Colonic mucosa (tissue), 4 donors: ENCODE results near the gene CARD8. TPM values are rescaled to one million over a fixed set of nuclear protein-coding genes. Genes with fewer than 3 reads are reported as not detected.
A peak's percentile ranks its signal among the peaks of the same experiment; 100 is the strongest.

Experiments used
- DNase-seq: peaks from one replicate; pipeline ENCODE4 v3.0.0-alpha.2; 2020
- H3K27ac ChIP-seq: fragments of 200-600 bp; one replicate; pipeline ENCODE4 v1.8.0; 2021
- H3K27me3 ChIP-seq: fragments of 200-600 bp; one replicate; pipeline ENCODE4 v1.8.0; 2021
- H3K36me3 ChIP-seq: fragments of 200-600 bp; one replicate; pipeline ENCODE4 v1.8.0; 2021
- H3K4me1 ChIP-seq: fragments of 200-600 bp; one replicate; pipeline ENCODE4 v1.8.0; 2021; ENCODE audit warnings: mild to moderate bottlenecking
- H3K4me3 ChIP-seq: fragments of 200-600 bp; one replicate; pipeline ENCODE4 v1.8.0; 2021
- H3K9ac ChIP-seq, 2 donors: one replicate each; pipeline ENCODE4 v1.7.0; 2013; ENCODE audit warnings: control low read depth in 2 of 2, low read depth in 2 of 2, low read length in 2 of 2
- H3K9me3 ChIP-seq: fragments of 200-600 bp; one replicate; pipeline ENCODE4 v1.8.0; 2021
- intact Hi-C: fragments of 100-400 bp; cut with DNase I; formaldehyde crosslinking; loops from one replicate; pipeline ENCODE4 v1.14.1; 2022
- total RNA-seq, 2 donors: library from RNA; stranded (reverse); fragmentation: NEBNext Ultra II Directional in 1 of 2; extraction: Animal tissue kit (Norgen Biotek cat#: 25700) in 1 of 2; gene quantifications; one replicate each; pipeline ENCODE4 v1.2.1, GENCODE V29; 2021
- TF ChIP-seq, protein P1 (sequence below): fragments of 200-600 bp; IDR thresholded peaks from one replicate; pipeline ENCODE4 v1.8.0; 2022; ENCODE audit warnings: antibody characterized with exemption, mild to moderate bottlenecking
- donor health status: healthy.
- donor health status: DM: no; HTN: no; CAD: no.
- donor health status: DM: no; HTN: no; CAD: no.

The CARD8 gene
- total RNA-seq, 2 donors from 2014 or later = 17.9 to 20.3 TPM

DNA sequence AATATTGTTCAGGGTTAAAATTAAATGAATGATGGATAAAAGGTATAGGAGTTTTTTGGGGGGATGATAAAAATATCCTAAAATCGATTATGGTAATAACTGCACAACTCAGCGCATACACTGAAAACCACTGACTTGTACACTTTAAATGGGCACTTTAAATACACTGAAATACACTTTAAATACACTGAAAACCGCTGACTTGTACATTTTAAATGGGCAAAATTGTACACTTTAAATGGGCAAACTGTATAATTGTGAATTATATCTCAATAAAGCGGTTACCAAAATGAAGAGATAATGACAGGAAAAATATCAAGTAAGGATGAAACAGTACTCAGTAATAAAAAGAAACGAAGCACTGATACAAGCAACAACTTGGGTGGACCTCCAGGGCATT lies 87.0 kb downstream of the CARD8 start:
- Histone ChIP-seq H3K36me3 (no peaks in the 10 kb centered on the region), H3K27me3 (no peaks in the 10 kb centered on the region), H3K4me3 (no peak overlapping the region), H3K9me3 (no peaks in the 10 kb centered on the region), H3K4me1 (peaks cover 4% of the 10 kb centered on the region), H3K27ac (no peak overlapping the region), H3K9ac (peak overlapping the region in 1 of 2 donors; percentile 28)
- intact Hi-C loops = no loop called here
- DNase-seq = no peak
- TF ChIP-seq, protein P1, sequence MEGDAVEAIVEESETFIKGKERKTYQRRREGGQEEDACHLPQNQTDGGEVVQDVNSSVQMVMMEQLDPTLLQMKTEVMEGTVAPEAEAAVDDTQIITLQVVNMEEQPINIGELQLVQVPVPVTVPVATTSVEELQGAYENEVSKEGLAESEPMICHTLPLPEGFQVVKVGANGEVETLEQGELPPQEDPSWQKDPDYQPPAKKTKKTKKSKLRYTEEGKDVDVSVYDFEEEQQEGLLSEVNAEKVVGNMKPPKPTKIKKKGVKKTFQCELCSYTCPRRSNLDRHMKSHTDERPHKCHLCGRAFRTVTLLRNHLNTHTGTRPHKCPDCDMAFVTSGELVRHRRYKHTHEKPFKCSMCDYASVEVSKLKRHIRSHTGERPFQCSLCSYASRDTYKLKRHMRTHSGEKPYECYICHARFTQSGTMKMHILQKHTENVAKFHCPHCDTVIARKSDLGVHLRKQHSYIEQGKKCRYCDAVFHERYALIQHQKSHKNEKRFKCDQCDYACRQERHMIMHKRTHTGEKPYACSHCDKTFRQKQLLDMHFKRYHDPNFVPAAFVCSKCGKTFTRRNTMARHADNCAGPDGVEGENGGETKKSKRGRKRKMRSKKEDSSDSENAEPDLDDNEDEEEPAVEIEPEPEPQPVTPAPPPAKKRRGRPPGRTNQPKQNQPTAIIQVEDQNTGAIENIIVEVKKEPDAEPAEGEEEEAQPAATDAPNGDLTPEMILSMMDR = no peak

DNA sequence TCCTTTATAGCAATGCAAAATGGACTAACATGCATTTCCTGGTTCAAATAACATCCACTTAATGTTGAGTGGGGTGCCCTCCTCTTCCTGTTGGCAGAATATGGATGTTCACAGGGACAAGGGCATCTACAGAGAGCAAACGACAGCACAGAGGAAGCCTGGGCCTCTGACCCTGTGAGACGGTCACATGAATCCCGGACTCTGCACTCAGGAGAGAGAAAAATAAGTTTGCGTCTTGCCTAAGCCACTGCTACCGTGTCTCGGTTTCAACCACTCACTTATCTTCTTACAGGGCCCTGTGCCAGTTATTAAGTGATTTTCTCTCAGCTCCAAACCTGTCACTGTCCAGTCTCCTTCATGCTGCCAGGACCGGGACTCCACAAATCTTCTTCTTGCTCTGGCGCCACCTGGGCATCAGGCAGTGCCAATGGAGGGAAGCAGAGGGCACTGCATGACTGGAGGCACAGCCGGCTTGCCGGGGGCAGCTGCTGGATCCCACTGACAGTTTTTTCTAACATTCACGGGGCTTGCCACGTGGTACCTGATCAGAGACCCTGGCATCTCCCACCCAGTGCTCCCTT lies 97.4 kb downstream of the CARD8 start:
- H3K9ac ChIP-seq = no peak overlapping the region
- TF ChIP-seq, protein P1 = no peak
- no peak overlapping the region for H3K4me3 ChIP-seq
- H3K27me3 ChIP-seq = no peaks in the 10 kb centered on the region
- H3K36me3 ChIP-seq = no peaks in the 10 kb centered on the region
- intact Hi-C loops = no loop called here
- DNase-seq = no peak
- H3K9me3 ChIP-seq = no peaks in the 10 kb centered on the region
- no peaks in the 10 kb centered on the region for H3K4me1 ChIP-seq
- H3K27ac ChIP-seq = no peak overlapping the region

Other genes starting within 250 kb of the CARD8 start
- not detected for gene CABP5, start 211.8 kb downstream of the CARD8 start, total RNA-seq
- 1 to 10 TPM; 1.7 to 6.8 TPM for gene PLA2G4C, start 145.1 kb downstream of the CARD8 start, total RNA-seq
- gene LIG1, start 85.6 kb downstream of the CARD8 start, total RNA-seq = 10 to 100 TPM; 26.4 to 75.6 TPM
- gene ZSWIM9, start 85.2 kb downstream of the CARD8 start, total RNA-seq = 1 to 10 TPM; 6.2 to 9.7 TPM
- under 1 TPM in 1 of 2 donors, not detected in 1; 0.21 TPM for gene ZNF114, start 14.2 kb upstream of the CARD8 start, total RNA-seq
- 10 to 100 TPM; 11.6 to 29.4 TPM for gene EMP3, start 69.6 kb upstream of the CARD8 start, total RNA-seq
- 10 to 100 TPM in 1 of 2 donors, 1 to 10 TPM in 1; 8.9 to 18.2 TPM for gene TMEM143, start 108.0 kb upstream of the CARD8 start, total RNA-seq
- gene SYNGR4, start 108.5 kb upstream of the CARD8 start, total RNA-seq = not detected
- 100 to 1,000 TPM; 233 to 249 TPM for gene KDELR1, start 135.6 kb upstream of the CARD8 start, total RNA-seq
- under 1 TPM; 0.35 to 0.49 TPM for gene GRIN2D, start 137.8 kb upstream of the CARD8 start, total RNA-seq
- gene GRWD1, start 190.1 kb upstream of the CARD8 start, total RNA-seq = 10 to 100 TPM; 17.0 to 45.8 TPM
- under 1 TPM; 0.35 to 0.99 TPM for gene KCNJ14, start 199.7 kb upstream of the CARD8 start, total RNA-seq
- 10 to 100 TPM; 55.4 to 70.2 TPM for gene CYTH2, start 213.5 kb upstream of the CARD8 start, total RNA-seq